Activated CD4-positive, alpha-beta T cell treated with anti-CD3 and anti-CD28 coated beads, Interleukin-2, Interleukin-4, amounts not matched to agents 100 ng/mL and 50 ng/mL, durations not matched to agents 16 hours and 8 hours (primary cell): ENCODE results near the gene SLC52A1.
"Not testable (repeated sequence)": the region's sequence is repeated elsewhere in the genome, so short reads cannot be mapped to it uniquely, and the experiment has no call there.

Experiments used
- DNase-seq: peaks from one replicate; pipeline ENCODE4 v3.0.0-alpha.2; 2020; ENCODE audit warnings: low spot score

The SLC52A1 gene

GRCh38 chr17:5031365-5032082 lies 3.7 kb downstream of the SLC52A1 start:
- peak; percentile 84 for DNase-seq

GRCh38 chr17:5030168-5030567 lies 5.1 kb downstream of the SLC52A1 start:
- not testable (repeated sequence) for DNase-seq

GRCh38 chr17:5027916-5028315 lies 7.3 kb downstream of the SLC52A1 start:
- no peak for DNase-seq

DNA sequence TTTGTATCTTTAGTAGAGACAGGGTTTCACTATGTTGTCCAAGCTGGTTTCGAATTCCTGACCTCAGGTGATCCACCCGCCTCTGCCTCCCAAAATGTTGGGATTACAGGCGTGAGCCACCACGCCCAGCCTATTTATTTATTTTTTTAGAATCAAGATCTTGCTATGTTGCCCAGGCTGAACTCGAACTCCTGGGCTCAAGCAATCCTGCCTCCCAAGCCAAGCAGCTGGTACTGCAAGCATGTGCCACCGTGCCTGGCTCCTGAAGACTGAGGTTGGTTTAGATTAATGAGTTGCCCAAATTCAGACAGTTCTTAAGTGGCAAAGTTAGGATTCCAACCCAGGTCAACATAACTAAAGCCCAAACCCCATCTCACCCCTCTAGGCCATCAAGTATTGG lies 7.9 kb downstream of the SLC52A1 start:
- DNase-seq: no peak

DNA sequence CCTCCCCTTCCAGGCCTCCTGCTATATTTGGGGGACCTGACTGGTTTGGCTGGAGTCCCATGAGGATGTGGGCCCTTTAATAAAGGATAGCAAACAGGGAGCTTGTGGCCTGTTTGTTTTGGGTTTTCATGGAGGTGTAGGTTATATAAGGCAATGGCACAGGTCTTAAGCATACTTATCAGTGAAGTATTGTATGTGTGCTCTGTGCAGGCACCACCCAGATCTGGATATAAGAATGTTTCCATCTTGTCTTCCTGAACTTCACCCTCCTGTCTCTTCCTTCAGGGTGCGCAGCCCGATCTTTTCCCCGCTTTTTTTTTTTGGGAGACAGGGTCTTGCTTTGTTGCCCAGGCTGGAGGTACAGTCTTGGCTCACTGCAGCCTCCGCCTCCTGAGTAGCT lies 10.6 kb downstream of the SLC52A1 start:
- no peak for DNase-seq

GRCh38 chr17:5023588-5024147 lies 11.6 kb downstream of the SLC52A1 start:
- no peak for DNase-seq

DNA sequence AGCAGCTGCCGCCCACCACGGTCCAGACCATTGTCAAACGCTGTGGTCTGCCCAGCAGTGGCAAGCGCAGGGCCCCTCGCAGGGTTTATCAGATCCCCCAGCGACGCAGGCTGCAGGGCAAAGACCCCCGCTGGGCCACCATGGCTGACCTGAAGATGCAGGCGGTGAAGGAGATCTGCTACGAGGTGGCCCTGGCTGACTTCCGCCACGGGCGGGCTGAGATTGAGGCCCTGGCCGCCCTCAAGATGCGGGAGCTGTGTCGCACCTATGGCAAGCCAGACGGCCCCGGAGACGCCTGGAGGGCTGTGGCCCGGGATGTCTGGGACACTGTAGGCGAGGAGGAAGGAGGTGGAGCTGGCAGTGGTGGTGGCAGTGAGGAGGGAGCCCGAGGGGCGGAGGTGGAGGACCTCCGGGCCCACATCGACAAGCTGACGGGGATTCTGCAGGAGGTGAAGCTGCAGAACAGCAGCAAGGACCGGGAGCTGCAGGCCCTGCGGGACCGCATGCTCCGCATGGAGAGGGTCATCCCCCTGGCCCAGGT lies 13.0 kb downstream of the SLC52A1 start:
- no peak for DNase-seq

GRCh38 chr17:5020502-5021023 lies 14.7 kb downstream of the SLC52A1 start:
- no peak for DNase-seq

GRCh38 chr17:5019475-5019956 lies 15.7 kb downstream of the SLC52A1 start:
- peak; percentile 42 for DNase-seq

DNA sequence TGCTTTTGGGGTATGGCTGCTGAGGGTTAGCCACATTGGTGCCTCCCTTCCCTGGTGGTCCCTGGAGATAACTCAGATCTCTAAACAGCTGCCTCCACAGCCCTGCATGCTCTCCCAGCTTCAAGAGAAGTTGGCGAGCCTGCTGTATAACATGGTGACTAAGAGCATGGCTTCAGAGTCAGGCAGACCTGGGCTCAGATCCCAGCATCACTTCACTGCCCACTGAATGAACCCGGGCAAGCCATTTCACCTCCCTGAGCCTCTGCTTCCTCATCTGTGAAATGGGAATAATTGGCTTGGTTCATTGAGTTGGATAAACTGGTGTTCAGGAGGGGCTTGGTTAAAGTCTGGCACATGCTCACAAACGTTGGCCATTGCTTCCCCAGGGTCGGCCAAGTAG lies 20.9 kb downstream of the SLC52A1 start:
- DNase-seq: no peak

GRCh38 chr17:5011928-5012327 lies 23.3 kb downstream of the SLC52A1 start:
- peak; percentile 82 for DNase-seq

- DNase-seq: no peak
These were observed 31.9 kb downstream of the SLC52A1 start for GRCh38 chr17:5003214-5003867.

GRCh38 chr17:5002121-5002788 lies 33.0 kb downstream of the SLC52A1 start:
- DNase-seq: no peak

DNA sequence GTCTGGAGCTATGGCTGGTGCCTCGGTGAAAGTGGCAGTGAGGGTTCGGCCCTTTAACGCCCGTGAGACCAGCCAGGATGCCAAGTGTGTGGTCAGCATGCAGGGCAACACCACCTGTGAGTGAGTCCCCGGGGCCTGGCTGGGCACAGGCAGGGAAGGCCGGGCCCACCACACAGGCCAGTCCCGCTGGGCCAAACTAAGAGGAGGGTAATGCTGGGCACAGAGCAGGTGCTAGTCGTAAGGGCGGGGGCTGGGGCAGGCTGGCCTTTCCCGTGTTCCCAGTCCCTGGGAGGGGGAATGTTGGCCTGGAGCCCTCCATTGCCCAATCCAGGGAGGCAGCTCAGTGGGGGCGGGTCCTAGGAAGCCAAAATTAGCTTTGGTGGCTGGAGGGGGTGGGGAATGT lies 35.0 kb downstream of the SLC52A1 start:
- DNase-seq: no peak

DNA sequence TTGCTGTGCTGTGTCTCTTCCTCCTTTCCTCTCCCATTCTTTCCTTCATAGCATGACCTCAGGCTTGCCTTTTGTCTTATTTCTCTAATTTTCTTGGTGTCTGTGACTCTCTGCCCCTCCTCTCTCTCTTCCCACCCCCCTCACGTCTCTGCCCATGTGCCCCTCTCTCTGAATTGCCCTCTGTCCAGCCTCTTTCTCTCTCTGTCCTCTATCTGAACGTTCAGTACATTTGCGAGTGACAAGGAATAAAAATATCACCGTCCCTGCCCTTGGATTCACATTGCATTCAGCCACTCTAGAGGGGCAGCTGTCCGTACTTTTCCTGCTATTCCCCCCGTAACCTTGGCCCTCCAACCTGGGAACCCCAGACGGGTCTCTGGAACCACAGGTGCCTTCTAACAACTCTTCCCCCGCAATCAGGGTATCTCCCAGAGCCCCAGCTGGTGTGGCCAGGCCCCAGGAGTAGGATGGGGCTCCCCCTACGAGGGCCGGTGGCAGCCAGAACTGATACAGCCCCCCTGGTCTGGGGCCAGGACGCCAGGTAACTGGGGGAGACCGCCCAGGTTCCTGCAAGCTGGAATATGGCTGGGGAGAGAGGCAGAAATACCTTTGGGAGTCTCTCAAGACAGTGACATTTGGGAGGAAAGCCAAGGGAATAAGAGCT lies 35.7 kb downstream of the SLC52A1 start:
- no peak for DNase-seq

DNA sequence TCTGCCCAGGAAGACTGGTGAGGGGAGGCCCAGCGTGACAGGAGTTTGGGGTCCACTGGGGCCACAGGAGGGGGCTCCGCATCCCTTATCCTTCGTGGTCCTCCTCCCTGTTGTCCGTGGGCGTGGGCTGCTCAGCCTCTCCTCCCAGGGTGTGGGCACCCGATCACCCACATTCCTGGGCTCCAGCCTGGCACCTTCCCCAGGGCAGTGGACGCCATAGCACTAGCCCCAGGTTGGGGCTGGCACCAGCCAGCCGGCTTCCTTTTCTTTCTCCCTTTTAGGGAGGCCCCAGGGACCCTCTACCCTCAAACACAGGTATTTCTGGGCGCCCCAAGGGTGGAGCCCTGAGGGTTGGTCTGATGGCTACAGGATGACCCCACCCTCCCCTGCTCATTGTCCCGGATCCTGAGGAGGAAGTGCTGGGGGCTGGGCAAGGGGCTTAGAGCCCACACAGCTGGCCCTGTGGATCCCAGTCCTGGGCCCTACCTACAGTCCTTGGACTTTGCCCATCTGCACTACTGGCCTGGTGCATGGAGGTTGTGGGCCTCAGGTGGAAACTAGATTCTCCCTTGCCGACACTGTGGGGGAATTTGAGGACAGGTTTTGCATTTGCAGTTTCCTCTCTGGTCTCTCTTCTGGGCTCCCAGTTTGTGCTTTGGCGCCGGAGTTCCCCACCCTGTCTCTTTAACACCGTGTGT lies 36.3 kb downstream of the SLC52A1 start:
- DNase-seq: no peak

- DNase-seq: no peak
These were observed 37.0 kb downstream of the SLC52A1 start for GRCh38 chr17:4998027-4998731.

- DNase-seq: peak; percentile 91
These were observed 37.8 kb downstream of the SLC52A1 start, which contains the start of the genes INCA1 and KIF1C for GRCh38 chr17:4997302-4998026. TSS of gene INCA1 (minus strand) at chr17:4997522. CDS start at chr17:4994437, 3,085 bp downstream. TSS of gene KIF1C (plus strand) at chr17:4997950. CDS start at chr17:5000247, 2,297 bp downstream.

DNA sequence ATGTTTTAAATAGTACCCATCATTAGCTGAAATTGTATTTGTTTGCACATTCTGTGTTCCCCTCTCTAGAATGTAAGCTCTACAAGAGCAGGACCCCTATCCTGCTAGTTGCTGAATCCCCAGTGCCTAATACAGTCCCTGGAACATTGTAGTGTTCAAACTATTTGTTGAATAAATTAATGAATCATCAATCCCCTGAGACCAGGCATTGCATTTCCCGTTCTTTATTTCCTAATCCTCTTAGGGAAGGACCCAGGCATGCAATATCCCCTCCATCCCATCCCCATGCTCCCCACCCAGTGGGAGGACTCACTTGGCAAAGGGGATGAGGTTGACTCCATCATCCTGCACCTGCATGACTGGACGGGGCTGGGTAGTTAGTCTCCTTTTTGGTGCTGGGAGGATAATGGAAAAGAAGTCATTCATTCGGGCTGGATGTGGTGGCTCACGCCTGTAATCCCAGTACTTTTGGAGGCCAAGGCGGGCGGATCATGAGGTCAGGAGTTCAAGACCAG lies 41.1 kb downstream of the SLC52A1 start:
- DNase-seq: no peak
